ENCODE data around the gene DTNBP1. TPM values are rescaled to one million over a fixed set of nuclear protein-coding genes. Genes with fewer than 3 reads are reported as not detected.
"Not testable (repeated sequence)": the region's sequence is repeated elsewhere in the genome, so short reads cannot be mapped to it uniquely, and the experiment has no call there.

The DTNBP1 gene
- total RNA-seq, 6 experiments from 2014 or later, result 3.4 to 8.6 (median 5.7) TPM

DNA sequence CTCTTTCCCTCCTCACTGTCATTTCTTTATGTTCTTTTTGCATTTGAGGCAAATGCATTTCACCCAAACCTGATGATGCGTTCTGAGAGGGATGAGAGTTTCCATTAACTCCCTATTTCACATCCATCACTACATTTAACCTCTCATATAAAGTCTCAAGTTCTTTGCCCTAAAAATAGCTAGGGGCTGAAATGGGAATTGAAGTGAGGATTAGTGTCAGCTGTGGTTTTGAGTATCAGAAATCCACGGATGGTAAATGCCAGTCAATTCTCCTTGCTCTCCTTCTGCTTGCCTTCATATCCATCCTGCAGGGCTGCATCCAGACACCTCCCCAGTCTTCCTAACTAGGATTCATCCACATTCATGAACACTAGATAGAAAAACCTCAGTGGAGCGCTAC is 10.0 kb upstream of the DTNBP1 start:
- DNase-seq, result no peak
- Histone ChIP-seq H3K27me3 (no peaks in the 10 kb centered on the region), H3K4me1 (no peaks in the 10 kb centered on the region), H3K4me3 (no peak overlapping the region), H3K9me3 (no peaks in the 10 kb centered on the region), H3K27ac (no peak overlapping the region), H3K36me3 (no peaks in the 10 kb centered on the region)
- WGBS (ENCODE audit: insufficient coverage, low coverage, low lambda C conversion rate, missing lambda C conversion rate), result 54% methylated on average over 3 of the region's 3 CpGs
- intact Hi-C loops (cut with DNase I), result no loop called here
- no peak for TF ChIP-seq CTCF (IDR thresholded peaks at IDR 0.05)
- no peak for ATAC-seq

DNA sequence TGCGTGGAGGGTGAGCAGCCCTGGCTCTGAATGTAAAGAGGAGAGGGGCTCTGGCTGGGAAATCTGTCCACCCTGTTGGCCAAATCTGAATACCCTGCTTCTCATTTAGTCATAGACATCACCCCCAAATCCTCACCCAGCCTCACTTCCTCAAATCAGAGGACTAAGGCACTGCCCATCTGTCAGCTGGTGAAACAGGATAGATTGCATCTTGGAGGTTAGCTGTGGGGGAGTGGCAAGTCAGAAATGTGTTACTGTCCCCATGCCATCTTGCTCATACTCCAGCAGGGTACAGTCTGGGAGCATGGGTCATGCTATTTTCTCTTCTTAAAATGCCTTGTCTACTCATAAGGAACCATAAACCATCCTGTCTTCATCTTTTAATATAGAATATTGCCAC is 9.5 kb upstream of the DTNBP1 start:
- intact Hi-C loops (cut with DNase I), result no loop called here
- no peaks in the 10 kb centered on the region for H3K36me3 ChIP-seq
- no peak for ATAC-seq
- no peak for TF ChIP-seq POLR2A (IDR thresholded peaks at IDR 0.05)
- no peak for TF ChIP-seq CTCF (IDR thresholded peaks at IDR 0.05)
- DNase-seq, result no peak
- no CpG with 5 or more reads among the region's 1 CpG for WGBS (ENCODE audit: insufficient coverage, low coverage, low lambda C conversion rate, missing lambda C conversion rate)
- H3K4me1 ChIP-seq, result no peaks in the 10 kb centered on the region
- no peak overlapping the region for H3K27ac ChIP-seq
- no peak overlapping the region for H3K4me3 ChIP-seq
- no peaks in the 10 kb centered on the region for H3K27me3 ChIP-seq
- no peaks in the 10 kb centered on the region for H3K9me3 ChIP-seq

GRCh38 chr6:15668918-15669317 is 6.1 kb upstream of the DTNBP1 start:
- H3K9me3 ChIP-seq, result no peaks in the 10 kb centered on the region
- no peak for DNase-seq
- ATAC-seq, result no peak
- H3K4me3 ChIP-seq, result no peak overlapping the region
- H3K4me1 ChIP-seq, result no peaks in the 10 kb centered on the region
- TF ChIP-seq POLR2A (IDR thresholded peaks at IDR 0.05) (no peak), CTCF (IDR thresholded peaks at IDR 0.05) (no peak)
- 17% methylated on average over 1 of the region's 2 CpGs for WGBS (ENCODE audit: insufficient coverage, low coverage, low lambda C conversion rate, missing lambda C conversion rate)
- intact Hi-C loops (cut with DNase I), result no loop called here
- no peaks in the 10 kb centered on the region for H3K27me3 ChIP-seq
- no peak overlapping the region for H3K27ac ChIP-seq
- no peaks in the 10 kb centered on the region for H3K36me3 ChIP-seq

GRCh38 chr6:15666896-15667295 is 4.1 kb upstream of the DTNBP1 start:
- 53% methylated on average over 2 of the region's 4 CpGs for WGBS (ENCODE audit: insufficient coverage, low coverage, low lambda C conversion rate, missing lambda C conversion rate)
- H3K4me1 ChIP-seq; intact Hi-C loops (cut with DNase I); H3K36me3 ChIP-seq; H3K9me3 ChIP-seq; DNase-seq; H3K4me3 ChIP-seq; ATAC-seq; H3K27me3 ChIP-seq; H3K27ac ChIP-seq: not testable (repeated sequence)

- no peak for TF ChIP-seq POLR2A (IDR thresholded peaks at IDR 0.05)
- H3K36me3 ChIP-seq, result no peaks in the 10 kb centered on the region
These were observed 2.4 kb upstream of the DTNBP1 start for GRCh38 chr6:15665237-15665636.

More at GRCh38 chr6:15665237-15665636, 2.4 kb upstream of the DTNBP1 start:
- no peak overlapping the region for H3K4me3 ChIP-seq
- ATAC-seq, result no peak
- H3K27ac ChIP-seq, result no peak overlapping the region
- no peaks in the 10 kb centered on the region for H3K27me3 ChIP-seq
- no peak for DNase-seq
- intact Hi-C loops (cut with DNase I), result no loop called here
- H3K9me3 ChIP-seq, result no peaks in the 10 kb centered on the region
- peaks cover 0 to 6% (median 0%) of the 10 kb centered on the region in 4 donors for H3K4me1 ChIP-seq
